Hepatocyte (in vitro differentiated cells): Measurements from ENCODE around the gene CENPE.

Source experiments
- EZH2 ChIP-seq: fragments of 200-600 bp; sonication (generic); IDR thresholded peaks from 2 replicates; pipeline ENCODE4 v1.6.1; 2016; ENCODE audit warnings: antibody characterized with exemption, mild to moderate bottlenecking, borderline replicate concordance
- EZH2phosphoT487 ChIP-seq: fragments of 200-600 bp; sonication (generic); IDR thresholded peaks from one replicate; pipeline ENCODE4 v1.6.1; 2018; ENCODE audit warnings: antibody characterized with exemption, mild to moderate bottlenecking, low read depth, moderate library complexity; ENCODE audit not compliant: unreplicated experiment, severe bottlenecking
- TF ChIP-seq, protein P1 (sequence below): fragments of 200-600 bp; sonication (generic); IDR thresholded peaks from 2 replicates; pipeline ENCODE4 v1.5.1; 2016; ENCODE audit warnings: antibody characterized with exemption, mild to moderate bottlenecking; ENCODE audit not compliant: poor library complexity

DNA sequence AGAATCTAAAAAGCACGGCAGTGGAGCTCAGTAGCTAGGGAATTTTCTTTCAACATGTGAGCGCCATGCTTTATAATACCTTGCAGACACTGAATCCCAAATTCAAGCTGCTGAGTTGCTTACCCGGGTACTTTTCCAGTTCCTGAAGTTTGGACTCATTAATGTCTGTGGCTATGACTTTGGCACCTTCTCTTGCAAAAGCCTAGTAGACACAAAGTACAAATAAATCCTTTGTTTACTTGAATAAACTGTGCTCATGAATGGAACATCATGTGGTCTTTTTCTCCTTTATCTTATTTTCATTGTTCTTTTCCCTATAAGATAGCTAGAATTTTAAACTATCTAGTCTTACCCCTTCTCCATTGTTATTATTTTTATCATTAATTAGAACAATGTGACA, 103.1 kb downstream of the CENPE start:
- TF ChIP-seq, protein P1, sequence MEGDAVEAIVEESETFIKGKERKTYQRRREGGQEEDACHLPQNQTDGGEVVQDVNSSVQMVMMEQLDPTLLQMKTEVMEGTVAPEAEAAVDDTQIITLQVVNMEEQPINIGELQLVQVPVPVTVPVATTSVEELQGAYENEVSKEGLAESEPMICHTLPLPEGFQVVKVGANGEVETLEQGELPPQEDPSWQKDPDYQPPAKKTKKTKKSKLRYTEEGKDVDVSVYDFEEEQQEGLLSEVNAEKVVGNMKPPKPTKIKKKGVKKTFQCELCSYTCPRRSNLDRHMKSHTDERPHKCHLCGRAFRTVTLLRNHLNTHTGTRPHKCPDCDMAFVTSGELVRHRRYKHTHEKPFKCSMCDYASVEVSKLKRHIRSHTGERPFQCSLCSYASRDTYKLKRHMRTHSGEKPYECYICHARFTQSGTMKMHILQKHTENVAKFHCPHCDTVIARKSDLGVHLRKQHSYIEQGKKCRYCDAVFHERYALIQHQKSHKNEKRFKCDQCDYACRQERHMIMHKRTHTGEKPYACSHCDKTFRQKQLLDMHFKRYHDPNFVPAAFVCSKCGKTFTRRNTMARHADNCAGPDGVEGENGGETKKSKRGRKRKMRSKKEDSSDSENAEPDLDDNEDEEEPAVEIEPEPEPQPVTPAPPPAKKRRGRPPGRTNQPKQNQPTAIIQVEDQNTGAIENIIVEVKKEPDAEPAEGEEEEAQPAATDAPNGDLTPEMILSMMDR, result no peak
- no peak for TF ChIP-seq EZH2
- no peak for TF ChIP-seq EZH2phosphoT487
